ENCODE data around the gene TNS4. TPM values are rescaled to one million over a fixed set of nuclear protein-coding genes. Genes with fewer than 3 reads are reported as not detected.

Gene TNS4
- total RNA-seq, 1 experiment from 2014 or later = 127 TPM

DNA sequence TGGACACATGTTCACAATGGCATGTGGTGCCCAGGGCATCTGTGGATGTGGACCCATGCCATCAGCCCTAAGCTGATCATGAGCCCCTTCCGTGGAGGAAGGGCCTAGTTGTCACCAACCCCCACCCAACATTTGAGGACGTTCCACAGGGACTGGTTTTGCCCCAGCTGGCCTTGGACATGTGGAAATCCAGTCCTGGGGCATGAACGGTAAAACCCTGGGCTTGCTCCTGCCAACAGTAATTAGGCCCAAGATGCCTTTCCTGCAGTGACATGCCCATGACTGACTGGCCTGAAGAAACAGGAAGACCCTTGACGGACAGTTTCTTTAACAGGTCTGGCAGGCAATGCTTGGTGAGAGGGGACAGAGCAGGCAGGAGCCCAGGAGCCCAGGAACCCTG, 7.7 kb downstream of the TNS4 start:
- H3K9ac ChIP-seq (ENCODE audit: low read length) = no peak overlapping the region
- no peaks in the 10 kb centered on the region for H3K9me3 ChIP-seq (ENCODE audit: low read length)
- no peaks in the 10 kb centered on the region for H3K27me3 ChIP-seq (ENCODE audit: low read length)
- DNase-seq = no peak
- no peak for TF ChIP-seq EZH2phosphoT487 (IDR thresholded peaks at IDR 0.05; ENCODE audit: borderline replicate concordance, low read length)
- TF ChIP-seq, protein P1, sequence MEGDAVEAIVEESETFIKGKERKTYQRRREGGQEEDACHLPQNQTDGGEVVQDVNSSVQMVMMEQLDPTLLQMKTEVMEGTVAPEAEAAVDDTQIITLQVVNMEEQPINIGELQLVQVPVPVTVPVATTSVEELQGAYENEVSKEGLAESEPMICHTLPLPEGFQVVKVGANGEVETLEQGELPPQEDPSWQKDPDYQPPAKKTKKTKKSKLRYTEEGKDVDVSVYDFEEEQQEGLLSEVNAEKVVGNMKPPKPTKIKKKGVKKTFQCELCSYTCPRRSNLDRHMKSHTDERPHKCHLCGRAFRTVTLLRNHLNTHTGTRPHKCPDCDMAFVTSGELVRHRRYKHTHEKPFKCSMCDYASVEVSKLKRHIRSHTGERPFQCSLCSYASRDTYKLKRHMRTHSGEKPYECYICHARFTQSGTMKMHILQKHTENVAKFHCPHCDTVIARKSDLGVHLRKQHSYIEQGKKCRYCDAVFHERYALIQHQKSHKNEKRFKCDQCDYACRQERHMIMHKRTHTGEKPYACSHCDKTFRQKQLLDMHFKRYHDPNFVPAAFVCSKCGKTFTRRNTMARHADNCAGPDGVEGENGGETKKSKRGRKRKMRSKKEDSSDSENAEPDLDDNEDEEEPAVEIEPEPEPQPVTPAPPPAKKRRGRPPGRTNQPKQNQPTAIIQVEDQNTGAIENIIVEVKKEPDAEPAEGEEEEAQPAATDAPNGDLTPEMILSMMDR (conservative IDR thresholded peaks at IDR 0.05; ENCODE audit: low read depth, low read length) = no peak
- no peak for TF ChIP-seq EZH2 (IDR thresholded peaks at IDR 0.05; ENCODE audit: low read length, unreplicated experiment)
- peaks cover 72% of the 10 kb centered on the region for H3K36me3 ChIP-seq (ENCODE audit: low read depth, low read length)
- H3K9me2 ChIP-seq (replicated peaks; ENCODE audit: low read length) = no peaks in the 10 kb centered on the region
- H3K4me2 ChIP-seq (ENCODE audit: low read length) = peak overlapping the region; percentile 21; the same call in 1 of the 2 replicates
- peaks cover 7% of the 10 kb centered on the region for H3F3A ChIP-seq (ENCODE audit: low read length, unreplicated experiment)
- no TSS peak for BruUV-seq (replicated peaks)
- intact Hi-C loops (cut with micrococcal nuclease) = no loop called here
- no peak for ATAC-seq
- peaks cover 52% of the 10 kb centered on the region for H3K79me2 ChIP-seq (ENCODE audit: low read length)
- 0 out of 2 replicates have a peak overlapping the region, but pooled peaks have one; percentile 4 for H3K27ac ChIP-seq (ENCODE audit: low read length)
- peaks cover 62% of the 10 kb centered on the region for H3K4me1 ChIP-seq (ENCODE audit: insufficient read depth, low read length)
- H2AFZ ChIP-seq (ENCODE audit: low read length) = no peak overlapping the region
- H3K4me3 ChIP-seq (ENCODE audit: low read length) = no peak overlapping the region
- ChIA-PET POLR2A (ENCODE audit: unreplicated experiment) (no interaction called here), CTCF (no interaction called here)
- peaks cover 22% of the 10 kb centered on the region; the same call in 1 of the 2 replicates for H4K20me1 ChIP-seq (ENCODE audit: low read length)

DNA sequence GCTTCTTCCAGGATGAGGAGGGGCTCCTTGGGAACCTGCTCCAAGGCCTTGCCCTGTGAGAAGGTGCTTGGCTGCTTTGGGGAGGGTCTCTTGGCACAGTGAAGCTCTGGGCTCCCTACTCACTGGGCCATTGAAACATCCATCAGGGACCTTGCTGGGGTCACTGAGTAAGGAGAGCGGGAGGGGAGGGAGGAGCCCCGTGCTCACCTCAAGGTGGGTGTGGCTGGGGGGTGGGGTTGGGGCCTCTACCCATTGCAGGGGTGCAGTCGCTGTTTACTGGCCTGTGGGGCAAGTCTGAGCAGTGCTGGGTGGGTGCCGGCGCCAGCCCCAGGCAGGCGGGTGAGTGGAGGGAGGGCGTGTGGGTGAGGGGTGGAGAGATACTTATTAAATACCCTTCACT, 9.9 kb downstream of the TNS4 start:
- Histone ChIP-seq H3K4me2 (ENCODE audit: low read length) (no peak overlapping the region), H3K9me3 (ENCODE audit: low read length) (no peaks in the 10 kb centered on the region), H3K27ac (ENCODE audit: low read length) (peak overlapping the region; percentile 99; the same call in 1 of the 2 replicates), H3K4me1 (ENCODE audit: insufficient read depth, low read length) (peaks cover 60% of the 10 kb centered on the region), H3F3A (ENCODE audit: low read length, unreplicated experiment) (peaks cover 18% of the 10 kb centered on the region), H3K4me3 (ENCODE audit: low read length) (no peak overlapping the region), H4K20me1 (ENCODE audit: low read length) (peaks cover 15% of the 10 kb centered on the region; the same call in 1 of the 2 replicates), H3K9me2 (replicated peaks; ENCODE audit: low read length) (no peaks in the 10 kb centered on the region), H2AFZ (ENCODE audit: low read length) (no peak overlapping the region), H3K27me3 (ENCODE audit: low read length) (no peaks in the 10 kb centered on the region), H3K79me2 (ENCODE audit: low read length) (peaks cover 30% of the 10 kb centered on the region), H3K9ac (ENCODE audit: low read length) (no peak overlapping the region), H3K36me3 (ENCODE audit: low read depth, low read length) (peaks cover 78% of the 10 kb centered on the region)
- TF ChIP-seq, protein P1 (conservative IDR thresholded peaks at IDR 0.05; ENCODE audit: low read depth, low read length) = no peak
- no peak for TF ChIP-seq EZH2phosphoT487 (IDR thresholded peaks at IDR 0.05; ENCODE audit: borderline replicate concordance, low read length)
- intact Hi-C loops (cut with micrococcal nuclease) = no loop called here
- no TSS peak for BruUV-seq (replicated peaks)
- ATAC-seq = no peak
- CTCF ChIA-PET = no interaction called here
- POLR2A ChIA-PET (ENCODE audit: unreplicated experiment) = no interaction called here
- no peak for DNase-seq

DNA sequence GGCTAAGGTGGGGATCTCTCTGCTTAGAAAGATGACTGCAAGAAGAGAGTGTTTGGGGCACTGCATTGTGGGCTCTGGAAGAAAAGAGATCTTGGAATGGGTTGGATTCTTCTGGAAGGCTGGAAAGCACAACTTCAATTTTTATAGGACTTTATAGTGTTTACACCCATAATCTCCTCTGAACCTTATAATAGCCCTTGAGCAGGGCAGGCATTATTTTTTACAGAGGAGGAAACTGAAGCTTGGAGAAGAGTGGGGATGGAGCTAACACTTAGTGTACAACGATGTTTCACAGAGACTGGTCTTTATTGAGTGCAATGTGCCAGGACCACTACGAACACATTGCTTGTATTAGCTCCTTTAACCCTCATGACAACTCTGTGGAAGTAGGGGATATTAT, 10.4 kb downstream of the TNS4 start:
- Histone ChIP-seq H3K4me3 (ENCODE audit: low read length) (no peak overlapping the region), H3K27me3 (ENCODE audit: low read length) (no peaks in the 10 kb centered on the region), H3K79me2 (ENCODE audit: low read length) (peaks cover 25% of the 10 kb centered on the region), H3K9ac (ENCODE audit: low read length) (no peak overlapping the region), H3K9me2 (replicated peaks; ENCODE audit: low read length) (no peaks in the 10 kb centered on the region), H3K9me3 (ENCODE audit: low read length) (no peaks in the 10 kb centered on the region), H3K4me2 (ENCODE audit: low read length) (no peak overlapping the region), H3K36me3 (ENCODE audit: low read depth, low read length) (peaks cover 74% of the 10 kb centered on the region), H3K27ac (ENCODE audit: low read length) (peak overlapping the region; percentile 99), H3K4me1 (ENCODE audit: insufficient read depth, low read length) (peaks cover 60% of the 10 kb centered on the region), H3F3A (ENCODE audit: low read length, unreplicated experiment) (peaks cover 21% of the 10 kb centered on the region), H2AFZ (ENCODE audit: low read length) (no peak overlapping the region), H4K20me1 (ENCODE audit: low read length) (peaks cover 12% of the 10 kb centered on the region; the same call in 1 of the 2 replicates)
- ChIA-PET CTCF (no interaction called here), POLR2A (ENCODE audit: unreplicated experiment) (no interaction called here)
- ATAC-seq (no peak), DNase-seq (no peak)
- TF ChIP-seq EZH2 (IDR thresholded peaks at IDR 0.05; ENCODE audit: low read length, unreplicated experiment) = no peak
- TF ChIP-seq EZH2phosphoT487 (IDR thresholded peaks at IDR 0.05; ENCODE audit: borderline replicate concordance, low read length) = no peak
- TF ChIP-seq, protein P1 (conservative IDR thresholded peaks at IDR 0.05; ENCODE audit: low read depth, low read length) = no peak
- BruUV-seq (replicated peaks) = no TSS peak
- intact Hi-C loops (cut with micrococcal nuclease) = no loop called here
